Esophagus muscularis mucosa (tissue), 4 donors: ENCODE data around the gene KL.

Experiments used
- EP300 ChIP-seq: sonication (generic); formaldehyde crosslinking; IDR thresholded peaks from one replicate; pipeline ENCODE4 v1.6.1; 2017; ENCODE audit warnings: antibody characterized with exemption
- POLR2A ChIP-seq: fragments of 450-650 bp; IDR thresholded peaks from one replicate; pipeline ENCODE4 v1.6.1; 2017; ENCODE audit warnings: antibody characterized with exemption, moderate library complexity, mild to moderate bottlenecking, low read depth
- POLR2AphosphoS5 ChIP-seq, 2 donors: sonication (generic); formaldehyde crosslinking; IDR thresholded peaks; one replicate each; pipeline ENCODE4 v1.6.1; 2017; ENCODE audit warnings: antibody characterized with exemption in 2 of 2
- TF ChIP-seq, protein P1 (sequence below), 3 experiments: fragments of 200-600 bp in 2 of 3; fragments of 450-650 bp in 1 of 3; sonication (generic) in 2 of 3; IDR thresholded peaks; one replicate each; pipeline ENCODE4 v1.5.1; 2017 to 2019; ENCODE audit warnings: antibody characterized with exemption in 3 of 3, mild to moderate bottlenecking in 2 of 3, moderate library complexity in 1 of 3

DNA sequence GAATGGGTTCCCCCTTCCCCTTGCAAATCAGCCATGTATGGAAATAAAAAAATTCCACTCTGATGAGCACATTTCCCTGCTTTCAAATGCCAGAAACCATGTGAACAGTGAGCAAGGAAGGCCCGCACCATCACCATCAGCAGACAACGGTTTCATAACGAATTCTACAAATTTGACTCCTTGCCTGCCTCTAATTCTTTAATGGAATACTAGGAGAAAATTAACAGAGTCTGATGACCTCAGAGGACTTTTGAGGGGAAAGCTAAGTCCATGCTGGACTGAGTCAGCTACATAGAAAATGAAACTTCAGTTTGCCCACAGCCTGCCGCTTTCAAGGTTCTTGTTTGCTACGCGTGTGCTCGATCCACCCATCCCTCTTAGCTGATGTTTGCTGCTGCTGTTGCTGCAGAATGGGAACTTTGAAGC is 46.7 kb upstream of the KL start:
- TF ChIP-seq, protein P1, sequence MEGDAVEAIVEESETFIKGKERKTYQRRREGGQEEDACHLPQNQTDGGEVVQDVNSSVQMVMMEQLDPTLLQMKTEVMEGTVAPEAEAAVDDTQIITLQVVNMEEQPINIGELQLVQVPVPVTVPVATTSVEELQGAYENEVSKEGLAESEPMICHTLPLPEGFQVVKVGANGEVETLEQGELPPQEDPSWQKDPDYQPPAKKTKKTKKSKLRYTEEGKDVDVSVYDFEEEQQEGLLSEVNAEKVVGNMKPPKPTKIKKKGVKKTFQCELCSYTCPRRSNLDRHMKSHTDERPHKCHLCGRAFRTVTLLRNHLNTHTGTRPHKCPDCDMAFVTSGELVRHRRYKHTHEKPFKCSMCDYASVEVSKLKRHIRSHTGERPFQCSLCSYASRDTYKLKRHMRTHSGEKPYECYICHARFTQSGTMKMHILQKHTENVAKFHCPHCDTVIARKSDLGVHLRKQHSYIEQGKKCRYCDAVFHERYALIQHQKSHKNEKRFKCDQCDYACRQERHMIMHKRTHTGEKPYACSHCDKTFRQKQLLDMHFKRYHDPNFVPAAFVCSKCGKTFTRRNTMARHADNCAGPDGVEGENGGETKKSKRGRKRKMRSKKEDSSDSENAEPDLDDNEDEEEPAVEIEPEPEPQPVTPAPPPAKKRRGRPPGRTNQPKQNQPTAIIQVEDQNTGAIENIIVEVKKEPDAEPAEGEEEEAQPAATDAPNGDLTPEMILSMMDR (IDR thresholded peaks at IDR 0.05): no peak
- TF ChIP-seq EP300: no peak
- TF ChIP-seq POLR2AphosphoS5 (IDR thresholded peaks at IDR 0.05): peak; percentile 24 to 34
- no peak for TF ChIP-seq POLR2A
